Measurements from ENCODE around the gene AKAP12. TPM values are rescaled to one million over a fixed set of nuclear protein-coding genes. Genes with fewer than 3 reads are reported as not detected.

AKAP12 gene
- total and polyA plus RNA-seq, 3 experiments from 2014 or later = 0.03 to 1.3 (median 1.1) TPM

DNA sequence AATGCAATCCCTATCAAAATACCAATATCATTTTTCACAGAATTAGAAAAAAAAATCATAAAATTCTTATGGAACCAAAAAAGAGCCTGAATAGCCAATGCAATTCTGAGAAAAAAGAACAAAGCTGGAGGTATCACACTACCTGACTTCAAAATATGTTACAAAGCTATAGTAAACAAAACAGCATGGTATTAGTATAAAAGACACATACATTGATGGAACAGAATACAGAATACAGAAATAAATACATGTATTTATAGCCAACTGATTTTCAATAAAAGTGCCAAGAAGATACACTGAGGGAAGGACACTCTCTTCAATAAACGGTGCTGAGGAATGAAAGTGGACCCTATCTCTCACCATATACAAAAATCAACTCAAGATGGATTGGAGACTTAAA lies 28.7 kb upstream of the AKAP12 start:
- Mint-ChIP-seq H3K27ac (no peak overlapping the region), H3K4me1 (no peaks in the 10 kb centered on the region), H3K9me3 (peaks cover 5 to 15% (median 9%) of the 10 kb centered on the region in 5 donors), H3K27me3 (peaks cover 38 to 40% of the 10 kb centered on the region in 2 donors), H3K4me3 (no peak overlapping the region), H3K36me3 (no peaks in the 10 kb centered on the region)
- ChIA-PET CTCF (no interaction called here), POLR2A (no interaction called here)
- no peak overlapping the region for H3K27ac ChIP-seq (ENCODE audit: low read depth, low read length)
- no peak overlapping the region for H3K4me3 ChIP-seq (ENCODE audit: low read length)
- H3K36me3 ChIP-seq (ENCODE audit: insufficient read depth, low read length) = no peaks in the 10 kb centered on the region
- H3K9me3 ChIP-seq (ENCODE audit: low read length) = no peaks in the 10 kb centered on the region
- H3K4me1 ChIP-seq (ENCODE audit: insufficient read depth, low read length) = no peaks in the 10 kb centered on the region
- H3K27me3 ChIP-seq (ENCODE audit: insufficient read depth, low read length, poor library complexity, severe bottlenecking) = no peaks in the 10 kb centered on the region
- DNase-seq = no peak

DNA sequence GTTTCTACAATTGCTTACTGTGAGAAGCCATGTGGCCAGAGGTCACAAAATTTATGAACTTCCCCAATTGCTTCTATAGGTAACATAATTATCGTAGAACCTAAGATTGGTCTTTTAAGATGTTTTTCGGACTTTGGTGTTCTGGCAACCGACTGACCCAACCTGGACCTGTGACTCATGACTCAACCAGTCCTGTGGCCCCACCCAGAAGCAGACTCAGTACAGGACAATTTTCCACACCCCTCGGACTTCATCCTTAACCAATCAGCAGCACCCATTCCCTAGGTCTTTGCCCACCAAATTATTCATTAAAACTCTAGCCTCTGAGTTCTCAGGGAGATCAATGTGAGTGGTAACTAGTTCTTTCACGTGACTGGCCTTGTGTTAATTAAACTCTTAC lies 26.4 kb upstream of the AKAP12 start:
- Mint-ChIP-seq H3K36me3 (no peaks in the 10 kb centered on the region), H3K27me3 (peaks cover 26 to 29% of the 10 kb centered on the region in 2 donors), H3K27ac (no peak overlapping the region), H3K4me1 (no peaks in the 10 kb centered on the region), H3K9me3 (peaks cover 5 to 15% (median 9%) of the 10 kb centered on the region in 5 donors), H3K4me3 (no peak overlapping the region)
- no peaks in the 10 kb centered on the region for H3K27me3 ChIP-seq (ENCODE audit: insufficient read depth, low read length, poor library complexity, severe bottlenecking)
- H3K9me3 ChIP-seq (ENCODE audit: low read length) = no peaks in the 10 kb centered on the region
- DNase-seq = no peak
- POLR2A ChIA-PET = no interaction called here
- H3K36me3 ChIP-seq (ENCODE audit: insufficient read depth, low read length) = no peaks in the 10 kb centered on the region
- no peaks in the 10 kb centered on the region for H3K4me1 ChIP-seq (ENCODE audit: insufficient read depth, low read length)
- H3K27ac ChIP-seq (ENCODE audit: low read depth, low read length) = no peak overlapping the region
- no peak overlapping the region for H3K4me3 ChIP-seq (ENCODE audit: low read length)
- CTCF ChIA-PET = no interaction called here

DNA sequence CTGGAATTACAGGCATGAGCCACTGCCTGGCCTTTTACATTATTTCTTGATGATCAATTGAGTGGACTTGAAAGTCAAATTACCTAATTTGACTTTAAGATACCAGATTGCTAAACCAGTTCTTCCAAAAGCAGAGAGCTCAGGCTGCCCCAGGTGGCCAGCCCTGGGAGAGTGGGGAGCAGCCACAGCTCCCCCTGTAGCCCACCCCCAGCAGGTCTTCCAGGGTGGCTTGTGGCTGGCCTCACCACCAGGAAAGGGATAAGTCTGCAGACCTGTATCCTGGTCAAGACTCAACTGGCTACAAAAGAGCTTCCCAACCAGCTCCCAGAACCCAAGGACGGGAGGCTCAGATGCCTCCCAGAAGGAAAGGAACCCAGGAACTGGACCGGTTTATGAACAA lies 23.8 kb upstream of the AKAP12 start:
- POLR2A ChIA-PET = no interaction called here
- H3K27ac ChIP-seq (ENCODE audit: low read depth, low read length) = no peak overlapping the region
- no peaks in the 10 kb centered on the region for H3K9me3 ChIP-seq (ENCODE audit: low read length)
- H3K4me1 ChIP-seq (ENCODE audit: insufficient read depth, low read length) = no peaks in the 10 kb centered on the region
- Mint-ChIP-seq H3K27ac (no peak overlapping the region), H3K4me3 (no peak overlapping the region), H3K9me3 (peaks cover 0 to 10% (median 4%) of the 10 kb centered on the region in 5 donors), H3K27me3 (peaks cover 7 to 9% of the 10 kb centered on the region in 2 donors), H3K4me1 (no peaks in the 10 kb centered on the region), H3K36me3 (no peaks in the 10 kb centered on the region)
- H3K4me3 ChIP-seq (ENCODE audit: low read length) = no peak overlapping the region
- no peak for DNase-seq
- H3K27me3 ChIP-seq (ENCODE audit: insufficient read depth, low read length, poor library complexity, severe bottlenecking) = no peaks in the 10 kb centered on the region
- H3K36me3 ChIP-seq (ENCODE audit: insufficient read depth, low read length) = no peaks in the 10 kb centered on the region
- CTCF ChIA-PET = no interaction called here

DNA sequence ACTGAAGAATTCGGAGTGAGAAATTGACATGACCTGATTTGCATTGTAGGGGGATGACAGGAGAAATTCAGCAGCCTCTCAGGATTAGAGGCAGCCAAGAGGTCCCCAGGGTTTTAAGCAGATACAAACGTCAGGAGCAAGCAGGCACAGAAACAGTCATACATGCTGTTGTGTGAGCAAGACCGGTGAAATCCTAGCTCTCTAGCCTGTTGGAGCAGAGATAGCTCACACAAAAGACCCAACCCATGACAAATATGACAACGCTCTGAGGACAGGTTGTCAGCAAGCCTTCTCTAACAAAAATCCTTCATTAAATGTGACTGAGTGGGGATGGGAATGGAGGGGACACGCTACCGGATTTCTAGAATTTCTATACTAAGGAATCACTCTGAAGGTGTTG lies 23.0 kb upstream of the AKAP12 start:
- no peaks in the 10 kb centered on the region for H3K27me3 ChIP-seq (ENCODE audit: insufficient read depth, low read length, poor library complexity, severe bottlenecking)
- no peak overlapping the region for H3K27ac ChIP-seq (ENCODE audit: low read depth, low read length)
- no peaks in the 10 kb centered on the region for H3K4me1 Mint-ChIP-seq
- POLR2A ChIA-PET = no interaction called here
- H3K9me3 Mint-ChIP-seq = peaks cover 0 to 5% (median 0%) of the 10 kb centered on the region in 5 donors
- no peak for DNase-seq
- H3K9me3 ChIP-seq (ENCODE audit: low read length) = no peaks in the 10 kb centered on the region
- no peaks in the 10 kb centered on the region for H3K36me3 Mint-ChIP-seq
- peaks cover 5 to 7% of the 10 kb centered on the region in 2 donors for H3K27me3 Mint-ChIP-seq
- H3K4me3 ChIP-seq (ENCODE audit: low read length) = no peak overlapping the region
- H3K27ac Mint-ChIP-seq = no peak overlapping the region
- no peaks in the 10 kb centered on the region for H3K36me3 ChIP-seq (ENCODE audit: insufficient read depth, low read length)
- H3K4me1 ChIP-seq (ENCODE audit: insufficient read depth, low read length) = no peaks in the 10 kb centered on the region
- CTCF ChIA-PET = no interaction called here
- no peak overlapping the region for H3K4me3 Mint-ChIP-seq

DNA sequence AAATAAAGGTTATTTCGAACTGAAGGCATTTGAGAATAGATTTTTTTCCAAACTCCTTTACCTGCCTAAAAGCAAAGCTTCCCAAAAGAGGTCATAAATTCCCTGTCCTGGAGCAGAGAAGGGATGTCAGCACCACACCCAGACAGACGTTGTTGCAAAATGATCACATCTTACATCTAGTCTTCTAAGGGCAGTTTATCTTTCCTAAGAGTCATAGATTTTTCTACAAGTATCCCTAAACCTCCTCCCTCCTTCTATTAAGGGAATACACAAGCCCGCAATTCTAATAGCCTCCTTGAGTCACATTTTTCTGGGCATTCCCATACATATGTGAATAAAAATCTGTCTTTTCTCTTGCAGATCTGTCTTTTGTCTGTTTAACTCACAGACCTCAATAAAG lies 20.6 kb upstream of the AKAP12 start:
- DNase-seq = no peak
- no peak overlapping the region for H3K4me3 ChIP-seq (ENCODE audit: low read length)
- no peaks in the 10 kb centered on the region for H3K36me3 Mint-ChIP-seq
- H3K27me3 ChIP-seq (ENCODE audit: insufficient read depth, low read length, poor library complexity, severe bottlenecking) = no peaks in the 10 kb centered on the region
- H3K4me1 Mint-ChIP-seq = no peaks in the 10 kb centered on the region
- peaks cover 0 to 3% (median 0%) of the 10 kb centered on the region in 5 donors for H3K9me3 Mint-ChIP-seq
- H3K4me3 Mint-ChIP-seq = no peak overlapping the region
- H3K27me3 Mint-ChIP-seq = peaks cover 0 to 6% of the 10 kb centered on the region in 2 donors
- no peak overlapping the region for H3K27ac Mint-ChIP-seq
- H3K36me3 ChIP-seq (ENCODE audit: insufficient read depth, low read length) = no peaks in the 10 kb centered on the region
- H3K9me3 ChIP-seq (ENCODE audit: low read length) = no peaks in the 10 kb centered on the region
- ChIA-PET CTCF (no interaction called here), POLR2A (no interaction called here)
- no peaks in the 10 kb centered on the region for H3K4me1 ChIP-seq (ENCODE audit: insufficient read depth, low read length)
- no peak overlapping the region for H3K27ac ChIP-seq (ENCODE audit: low read depth, low read length)

DNA sequence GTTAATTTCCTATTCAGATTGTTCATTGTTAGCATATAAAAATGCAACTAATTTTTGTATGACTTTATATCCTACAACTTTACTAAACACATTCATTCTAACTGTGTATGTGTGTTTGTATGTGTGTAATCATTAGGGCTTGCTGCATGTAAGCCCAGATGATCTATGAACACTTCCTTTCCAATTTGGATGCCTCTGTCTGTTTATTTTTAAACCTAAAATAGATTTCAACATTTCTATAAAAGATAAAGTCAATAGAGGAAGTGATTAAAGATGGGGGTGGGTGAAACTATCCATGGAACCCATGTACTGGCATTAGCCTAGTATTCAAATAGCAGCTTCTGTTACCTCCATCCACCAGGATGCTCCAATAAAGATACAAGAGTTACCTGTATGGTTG lies 15.7 kb upstream of the AKAP12 start:
- H3K9me3 ChIP-seq (ENCODE audit: low read length) = no peaks in the 10 kb centered on the region
- H3K36me3 Mint-ChIP-seq = no peaks in the 10 kb centered on the region
- H3K27me3 ChIP-seq (ENCODE audit: insufficient read depth, low read length, poor library complexity, severe bottlenecking) = no peaks in the 10 kb centered on the region
- ChIA-PET POLR2A (no interaction called here), CTCF (no interaction called here)
- peaks cover 0 to 3% (median 0%) of the 10 kb centered on the region in 5 donors for H3K9me3 Mint-ChIP-seq
- H3K27ac ChIP-seq (ENCODE audit: low read depth, low read length) = no peak overlapping the region
- no peak overlapping the region for H3K4me3 ChIP-seq (ENCODE audit: low read length)
- no peaks in the 10 kb centered on the region for H3K4me1 Mint-ChIP-seq
- H3K4me3 Mint-ChIP-seq = no peak overlapping the region
- no peaks in the 10 kb centered on the region for H3K36me3 ChIP-seq (ENCODE audit: insufficient read depth, low read length)
- H3K4me1 ChIP-seq (ENCODE audit: insufficient read depth, low read length) = no peaks in the 10 kb centered on the region
- no peak for DNase-seq
- H3K27me3 Mint-ChIP-seq = peaks cover 6 to 8% of the 10 kb centered on the region in 2 donors
- H3K27ac Mint-ChIP-seq = no peak overlapping the region

DNA sequence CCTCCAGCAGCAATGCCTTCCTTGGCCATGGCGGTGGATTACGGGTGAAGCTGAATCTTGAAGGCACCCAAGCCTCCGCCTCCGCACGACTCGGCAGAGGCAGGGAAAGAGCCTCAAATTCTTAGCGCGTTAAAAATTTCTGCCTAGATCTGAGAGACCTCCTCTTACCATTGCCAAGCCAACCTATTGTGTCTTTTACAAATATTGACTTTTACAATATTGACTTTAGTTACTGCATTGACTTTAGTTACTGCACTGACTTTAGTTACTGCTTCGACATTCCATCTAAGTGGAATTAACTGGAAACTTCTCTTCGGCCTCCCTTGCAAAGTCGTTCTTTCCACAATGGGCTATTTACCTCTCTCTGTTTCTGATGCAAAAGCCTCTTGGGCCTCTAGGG lies 13.8 kb upstream of the AKAP12 start:
- H3K27ac Mint-ChIP-seq = no peak overlapping the region
- POLR2A ChIA-PET = no interaction called here
- H3K36me3 Mint-ChIP-seq = no peaks in the 10 kb centered on the region
- no peaks in the 10 kb centered on the region for H3K4me1 Mint-ChIP-seq
- Histone ChIP-seq H3K4me1 (ENCODE audit: insufficient read depth, low read length) (no peaks in the 10 kb centered on the region), H3K27me3 (ENCODE audit: insufficient read depth, low read length, poor library complexity, severe bottlenecking) (no peaks in the 10 kb centered on the region), H3K36me3 (ENCODE audit: insufficient read depth, low read length) (no peaks in the 10 kb centered on the region), H3K9me3 (ENCODE audit: low read length) (no peaks in the 10 kb centered on the region), H3K4me3 (ENCODE audit: low read length) (no peak overlapping the region), H3K27ac (ENCODE audit: low read depth, low read length) (no peak overlapping the region)
- no peaks in the 10 kb centered on the region for H3K9me3 Mint-ChIP-seq
- peaks cover 10 to 16% of the 10 kb centered on the region in 2 donors for H3K27me3 Mint-ChIP-seq
- CTCF ChIA-PET = no interaction called here
- no peak overlapping the region for H3K4me3 Mint-ChIP-seq
- no peak for DNase-seq

DNA sequence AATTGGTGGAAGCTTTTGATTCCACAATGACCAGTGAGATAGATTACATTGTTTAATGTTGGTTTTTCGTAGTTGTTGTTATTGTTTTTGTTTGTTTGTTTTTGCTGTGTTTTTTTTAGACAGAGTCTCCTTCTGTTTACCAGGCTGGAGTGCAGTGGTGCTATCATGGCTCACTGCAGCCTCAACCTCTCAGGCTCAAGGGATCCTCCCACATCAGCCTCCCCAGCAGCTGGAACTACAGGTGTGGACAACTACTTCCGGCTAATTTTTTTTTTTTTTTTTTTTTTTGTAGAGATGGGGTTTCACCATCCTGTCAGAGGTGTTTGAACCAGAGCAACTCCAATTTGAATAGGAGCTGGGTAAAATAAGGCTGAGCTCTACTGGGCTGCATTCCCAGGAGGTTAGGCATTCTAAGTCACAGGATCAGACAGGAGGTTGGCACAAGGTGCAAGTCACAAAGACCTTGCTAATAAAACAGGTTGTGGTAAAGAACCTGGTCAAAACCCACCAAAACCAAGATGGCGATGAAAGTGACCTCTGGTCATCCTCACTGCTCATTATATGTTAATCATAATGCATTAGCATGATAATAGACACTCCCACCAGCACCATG lies 10.9 kb upstream of the AKAP12 start:
- Mint-ChIP-seq H3K4me3 (no peak overlapping the region), H3K9me3 (no peaks in the 10 kb centered on the region), H3K27me3 (peaks cover 8 to 18% of the 10 kb centered on the region in 2 donors), H3K27ac (no peak overlapping the region), H3K4me1 (no peaks in the 10 kb centered on the region), H3K36me3 (no peaks in the 10 kb centered on the region)
- no peaks in the 10 kb centered on the region for H3K4me1 ChIP-seq (ENCODE audit: insufficient read depth, low read length)
- DNase-seq = no peak
- no peaks in the 10 kb centered on the region for H3K36me3 ChIP-seq (ENCODE audit: insufficient read depth, low read length)
- ChIA-PET POLR2A (interaction anchor here (0.6 kb wide), 1 partner anchor 1245 kb away, joined by 3 read pairs; no protein-coding TSS in a partner anchor), CTCF (no interaction called here)
- H3K9me3 ChIP-seq (ENCODE audit: low read length) = no peaks in the 10 kb centered on the region
- no peak overlapping the region for H3K27ac ChIP-seq (ENCODE audit: low read depth, low read length)
- H3K4me3 ChIP-seq (ENCODE audit: low read length) = no peak overlapping the region
- no peaks in the 10 kb centered on the region for H3K27me3 ChIP-seq (ENCODE audit: insufficient read depth, low read length, poor library complexity, severe bottlenecking)

All from CD8-positive, alpha-beta memory T cell (primary cell).